Right lobe of liver (tissue), 6 donors: Measurements from ENCODE around the gene TIMM29. TPM values are rescaled to one million over a fixed set of nuclear protein-coding genes. Genes with fewer than 3 reads are reported as not detected.

ENCODE experiments used
- ATAC-seq, 4 donors: fragments of 200-7000 bp; cut with Tn5 transposase; one replicate each; pipeline ENCODE4 v1.9.1; 2020; ENCODE audit warnings: mild to moderate bottlenecking in 4 of 4, moderate library complexity in 4 of 4
- DNase-seq, 3 donors: peaks; one replicate each; pipeline ENCODE4 v3.0.0-alpha.2; 2020
- H3K27ac ChIP-seq, 3 donors: fragments of 200-600 bp; one replicate each; pipeline ENCODE4 v1.8.0; 2022
- H3K27me3 ChIP-seq, 2 donors: fragments of 200-600 bp; one replicate each; pipeline ENCODE4 v1.8.0; 2022
- H3K36me3 ChIP-seq, 4 donors: fragments of 200-600 bp; sonication (generic) in 1 of 4; one replicate each; pipeline versions ENCODE4 v1.5.1 to v1.8.0; 2017 to 2022; ENCODE audit warnings: control low read depth in 1 of 4
- H3K4me1 ChIP-seq, 4 donors: fragments of 200-600 bp; sonication (generic) in 1 of 4; one replicate each; pipeline versions ENCODE4 v1.5.1 to v1.8.0; 2017 to 2022; ENCODE audit warnings: control low read depth in 1 of 4
- H3K4me3 ChIP-seq, 3 donors: fragments of 200-600 bp; one replicate each; pipeline ENCODE4 v1.8.0; 2022
- H3K9me3 ChIP-seq, 4 donors: fragments of 200-600 bp; sonication (generic) in 1 of 4; one replicate each; pipeline versions ENCODE4 v1.5.1 to v1.8.0; 2017 to 2022; ENCODE audit warnings: control low read depth in 1 of 4
- CTCF ChIP-seq, 4 donors: fragments of 200-600 bp in 3 of 4; fragments of 450-650 bp in 1 of 4; IDR thresholded peaks; one replicate each; pipeline versions ENCODE4 v1.5.1 to v1.8.0; 2016 to 2022; ENCODE audit warnings: antibody characterized with exemption in 4 of 4, mild to moderate bottlenecking in 2 of 4
- POLR2A ChIP-seq: fragments of 450-650 bp; IDR thresholded peaks from one replicate; pipeline ENCODE4 v1.6.1; 2017; ENCODE audit warnings: antibody characterized with exemption, mild to moderate bottlenecking
- WGBS: methylation state at CpG from one replicate; pipeline ENCODE4 v1.1.6; 2018; ENCODE audit warnings: low coverage, low lambda C conversion rate; ENCODE audit not compliant: insufficient coverage; ENCODE audit errors: missing lambda C conversion rate; 5-methylcytosine and 5-hydroxymethylcytosine counted together
- intact Hi-C, 2 donors: fragments of 100-400 bp; cut with DNase I; formaldehyde crosslinking; loops; one replicate each; pipeline versions ENCODE4 v1.11.2 to v1.14.1; 2022
- long read RNA-seq: library from polyadenylated mRNA; unstranded; transcript quantifications from one replicate; pipeline ENCODE4 v2.0.0, GENCODE V29; 2019
- total RNA-seq, 6 experiments: library from RNA; depleted of rRNA in 2 of 6; stranded (reverse); fragments of >200 nt in 2 of 6; fragmentation: NEBNext Ultra II Directional in 3 of 6; extraction: Animal tissue kit (Norgen Biotek cat#: 25700) in 3 of 6; gene quantifications; one replicate each; pipeline versions ENCODE4 v1.1.0 to v1.2.4, GENCODE V29; 2016 to 2023
- donor health status: DM: no; HTN: yes; CAD: no.
- donor health status: DM: no; HTN: no; CAD: no.
- donor health status: DM: no; HTN: no; CAD: no.
- donor health status: DM: no; HTN: yes; CAD: no.
- donor health status: DM: no; HTN: yes; CAD: no.

Gene TIMM29
- total RNA-seq: 10 to 100 TPM; 10.2 to 15.7 (median 11.6) TPM
- long read RNA-seq, partial matches to known transcripts: 0 of 1 reads
- long read RNA-seq, other reads (novel, unspliced or antisense): 0 of 1 reads

DNA sequence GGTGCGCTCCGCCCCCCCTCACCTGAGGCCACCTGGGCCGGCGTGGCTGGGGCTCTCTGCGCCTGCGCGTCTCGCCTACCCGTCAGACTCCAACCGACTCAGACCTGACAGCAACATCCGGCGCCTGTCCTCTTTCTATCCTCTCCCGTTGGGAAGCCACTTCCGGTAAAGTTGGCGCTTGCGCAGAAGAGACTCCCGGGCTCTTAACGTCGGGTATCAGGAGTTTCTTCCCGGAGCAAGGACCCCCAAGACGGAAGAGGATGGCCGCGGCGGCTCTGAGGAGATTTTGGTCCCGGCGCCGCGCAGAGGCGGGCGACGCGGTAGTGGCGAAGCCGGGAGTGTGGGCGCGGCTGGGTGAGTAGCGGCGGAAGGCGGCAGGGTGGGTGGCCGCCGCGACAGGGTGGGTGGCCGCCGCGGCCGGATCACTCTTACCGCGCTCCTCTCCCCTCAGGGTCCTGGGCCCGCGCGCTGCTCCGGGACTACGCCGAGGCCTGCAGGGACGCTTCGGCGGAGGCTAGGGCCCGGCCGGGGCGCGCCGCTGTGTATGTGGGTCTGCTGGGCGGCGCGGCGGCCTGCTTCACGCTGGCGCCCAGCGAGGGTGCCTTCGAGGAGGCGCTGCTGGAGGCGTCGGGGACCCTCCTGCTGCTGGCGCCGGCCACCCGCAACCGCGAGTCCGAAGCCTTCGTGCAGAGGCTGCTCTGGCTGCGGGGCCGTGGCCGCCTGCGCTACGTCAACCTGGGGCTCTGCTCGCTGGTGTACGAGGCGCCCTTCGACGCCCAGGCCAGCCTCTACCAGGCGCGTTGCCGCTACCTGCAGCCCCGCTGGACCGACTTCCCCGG lies at the start of gene TIMM29, which contains the start of gene YIPF2:
TIMM29 (plus strand) TSS at position 249 of the 839 bp plus-strand sequence; CDS start at position 261, 12 bp downstream.
YIPF2 (minus strand) TSS at position 77 of the 839 bp plus-strand sequence. CDS start 229 bp downstream, outside the sequence.
- peaks cover 0 to 18% (median 5%) of the 10 kb centered on the region in 4 donors for H3K4me1 ChIP-seq
- 1% methylated on average over 18 of the region's 96 CpGs for WGBS

DNA sequence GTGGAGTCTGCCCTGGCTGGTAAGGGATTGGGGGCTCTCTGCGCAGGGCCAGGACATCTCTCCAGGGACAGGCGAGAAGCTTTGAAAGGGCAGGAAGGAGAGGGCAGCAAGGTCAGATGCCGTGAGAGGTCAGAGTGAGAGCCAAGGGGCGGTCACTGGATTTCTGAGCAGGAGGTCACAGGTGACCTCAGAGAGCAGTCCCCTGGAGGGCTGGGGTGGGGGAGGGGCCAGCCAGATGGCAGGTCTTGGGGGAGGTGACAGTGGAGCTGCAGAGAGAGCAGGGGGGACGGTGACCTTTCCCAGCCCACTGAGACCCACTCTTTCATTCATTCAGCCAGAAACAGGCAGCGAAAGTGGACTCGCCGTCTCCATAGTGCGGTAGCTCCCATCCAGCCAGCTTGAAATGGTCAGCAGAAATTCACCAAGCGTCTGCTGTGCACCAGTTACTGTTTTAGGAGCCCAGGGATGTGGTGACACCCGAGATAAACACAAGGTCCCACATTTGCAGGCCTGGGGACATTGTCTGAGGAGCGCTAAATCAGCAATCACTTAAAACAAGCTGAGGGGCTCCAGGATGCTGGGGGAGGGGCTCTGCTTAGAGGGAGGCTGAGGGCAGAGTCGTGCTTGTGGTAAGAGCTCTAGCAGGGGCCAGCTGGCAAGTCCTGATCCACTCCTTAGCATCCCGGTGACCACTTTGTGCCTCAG lies 47.1 kb upstream of the TIMM29 start:
- no peak overlapping the region for H3K4me3 ChIP-seq
- intact Hi-C loops: no loop called here
- no peak for TF ChIP-seq CTCF (IDR thresholded peaks at IDR 0.05)
- TF ChIP-seq POLR2A: no peak
- H3K9me3 ChIP-seq: no peaks in the 10 kb centered on the region
- 60% methylated on average over 7 of the region's 14 CpGs for WGBS
- H3K4me1 ChIP-seq: peaks cover 0 to 39% (median 19%) of the 10 kb centered on the region in 4 donors
- no peak overlapping the region for H3K27ac ChIP-seq
- DNase-seq (peak in 2 of 3 donors; percentile 49 to 65), ATAC-seq (peak; percentile 51 to 62 (median 56))
- no peaks in the 10 kb centered on the region for H3K27me3 ChIP-seq
- H3K36me3 ChIP-seq: no peaks in the 10 kb centered on the region

More for the DNA sequence above, at the start of gene TIMM29, which contains the start of gene YIPF2:
- peak within 1 kb of the TSS; percentile 53 to 78 (median 75) for H3K27ac ChIP-seq
- peaks cover 0 to 5% (median 0%) of the 10 kb centered on the region in 4 donors for H3K36me3 ChIP-seq
- no peaks in the 10 kb centered on the region for H3K27me3 ChIP-seq
- H3K4me3 ChIP-seq: peak within 1 kb of the TSS; percentile 96 to 100 (median 98)
- TF ChIP-seq CTCF (IDR thresholded peaks at IDR 0.05): no peak
- peak; percentile 66 for TF ChIP-seq POLR2A
- ATAC-seq: peak; percentile 93 to 96 (median 94)
- H3K9me3 ChIP-seq: no peaks in the 10 kb centered on the region
- intact Hi-C loops: loop anchor here in 1 of 2 donors (10.0 kb wide), 1 partner anchor 54 kb away; the partner anchor contains the start of gene CARM1
- peak; percentile 96 to 98 (median 98) for DNase-seq

DNA sequence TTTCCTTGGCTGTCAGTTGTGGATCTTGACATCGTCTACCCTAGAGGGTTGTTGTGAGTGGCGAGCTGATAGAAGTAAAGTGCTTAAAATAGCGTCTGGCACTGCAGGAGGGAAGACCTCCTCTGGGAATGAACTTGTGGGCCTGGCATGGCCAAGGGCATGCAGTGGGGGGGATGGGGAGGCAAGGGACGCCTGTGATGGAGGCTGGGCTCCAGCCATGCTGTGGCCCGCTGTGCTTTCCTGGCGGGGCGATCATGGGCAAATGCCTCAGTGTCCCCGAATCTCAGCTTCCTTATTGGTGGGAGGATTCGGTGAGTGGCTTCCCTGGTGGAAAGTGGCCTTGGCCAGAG lies 46.5 kb upstream of the TIMM29 start:
- Histone ChIP-seq H3K36me3 (no peaks in the 10 kb centered on the region), H3K9me3 (no peaks in the 10 kb centered on the region), H3K4me1 (peaks cover 0 to 39% (median 18%) of the 10 kb centered on the region in 4 donors), H3K27ac (no peak overlapping the region), H3K4me3 (no peak overlapping the region), H3K27me3 (no peaks in the 10 kb centered on the region)
- DNase-seq (no peak), ATAC-seq (no peak)
- intact Hi-C loops: no loop called here
- WGBS: 100% methylated on average over 1 of the region's 9 CpGs
- no peak for TF ChIP-seq CTCF (IDR thresholded peaks at IDR 0.05)
- no peak for TF ChIP-seq POLR2A

DNA sequence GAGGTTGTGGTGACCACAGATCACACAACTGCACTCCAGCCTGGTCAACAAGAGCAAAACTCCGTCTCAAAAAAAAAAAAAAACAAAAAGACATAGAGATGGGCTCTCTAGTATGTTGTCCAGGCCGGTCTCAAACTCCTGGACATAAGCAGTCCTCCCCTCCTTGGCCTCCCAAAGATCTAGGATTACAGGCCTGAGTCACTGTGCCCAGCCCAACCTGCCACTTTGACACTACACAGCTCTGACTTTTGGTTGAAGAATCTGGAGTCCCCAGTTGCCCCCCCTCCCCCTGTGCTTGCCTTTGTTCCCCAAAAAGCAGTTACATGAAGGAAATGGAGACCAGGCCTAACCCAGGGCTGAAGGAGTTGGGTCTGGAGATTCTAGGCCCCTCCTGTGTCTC lies 44.3 kb upstream of the TIMM29 start:
- ATAC-seq: no peak
- H3K27me3 ChIP-seq: no peaks in the 10 kb centered on the region
- no peak for DNase-seq
- no peak overlapping the region for H3K4me3 ChIP-seq
- no peaks in the 10 kb centered on the region for H3K9me3 ChIP-seq
- TF ChIP-seq CTCF (IDR thresholded peaks at IDR 0.05): no peak
- no peak for TF ChIP-seq POLR2A
- H3K4me1 ChIP-seq: peaks cover 0 to 28% (median 15%) of the 10 kb centered on the region in 4 donors
- H3K27ac ChIP-seq: no peak overlapping the region
- H3K36me3 ChIP-seq: no peaks in the 10 kb centered on the region
- WGBS: 100% methylated on average over 2 of the region's 2 CpGs
- intact Hi-C loops: no loop called here
